HCEC 1CT (cell line): ENCODE measurements around the gene ZNF678.
A peak's percentile ranks its signal among the peaks of the same experiment; 100 is the strongest.
"Not testable (repeated sequence)": the region's sequence is repeated elsewhere in the genome, so short reads cannot be mapped to it uniquely, and the experiment has no call there.

Source experiments
- DNase-seq: peaks from one replicate; pipeline ENCODE4 v3.0.0-alpha.2; 2017

Gene ZNF678

GRCh38 chr1:227563324-227564201, at the start of gene ZNF678:
Gene ZNF678, plus strand, starts transcription at chr1:227563556. Its CDS starts 87,436 bp downstream, at chr1:227650992.
- DNase-seq, result peak; percentile 90

- DNase-seq, result no peak
Measured at GRCh38 chr1:227518876-227519275, 44.5 kb upstream of the ZNF678 start.

- no peak for DNase-seq
Measured at GRCh38 chr1:227521782-227522181, 41.6 kb upstream of the ZNF678 start.

GRCh38 chr1:227526524-227526923, 36.8 kb upstream of the ZNF678 start:
- no peak for DNase-seq

GRCh38 chr1:227532019-227532619, 31.2 kb upstream of the ZNF678 start:
- no peak for DNase-seq

- no peak for DNase-seq
Measured at GRCh38 chr1:227540170-227541098, 22.9 kb upstream of the ZNF678 start.

- DNase-seq, result no peak
Measured at GRCh38 chr1:227541129-227541528, 22.2 kb upstream of the ZNF678 start.

GRCh38 chr1:227541796-227542152, 21.6 kb upstream of the ZNF678 start:
- no peak for DNase-seq

- peak; percentile 85 for DNase-seq
Measured at GRCh38 chr1:227542153-227543120, 20.9 kb upstream of the ZNF678 start.

- no peak for DNase-seq
Measured at GRCh38 chr1:227543283-227544066, 19.9 kb upstream of the ZNF678 start.

- no peak for DNase-seq
Measured at GRCh38 chr1:227544067-227545050, 19.0 kb upstream of the ZNF678 start.

- DNase-seq, result no peak
Measured at GRCh38 chr1:227545361-227545760, 18.0 kb upstream of the ZNF678 start.

GRCh38 chr1:227546059-227546458, 17.3 kb upstream of the ZNF678 start:
- no peak for DNase-seq

- DNase-seq, result no peak
Measured at GRCh38 chr1:227546598-227547309, 16.6 kb upstream of the ZNF678 start.

- DNase-seq, result no peak
Measured at GRCh38 chr1:227547310-227548118, 15.8 kb upstream of the ZNF678 start.

GRCh38 chr1:227548119-227548397, 15.3 kb upstream of the ZNF678 start:
- DNase-seq, result no peak

- DNase-seq, result no peak
Measured at GRCh38 chr1:227548448-227548847, 14.9 kb upstream of the ZNF678 start.

- DNase-seq, result no peak
Measured at GRCh38 chr1:227549892-227550291, 13.5 kb upstream of the ZNF678 start.

- DNase-seq, result not testable (repeated sequence)
Measured at GRCh38 chr1:227551881-227552280, 11.5 kb upstream of the ZNF678 start.
